Bronchial epithelial cell (primary cell): ENCODE results near the gene TRIM2. TPM values are rescaled to one million over a fixed set of nuclear protein-coding genes. Genes with fewer than 3 reads are reported as not detected.

Experiments
- DNase-seq: peaks from one replicate; pipeline ENCODE4 v3.0.0-alpha.2; 2010; ENCODE audit warnings: low read depth
- FAIRE-seq: peaks from 2 replicates; lab custom pipeline; 2011; peaks lifted over from hg19 to GRCh38; lab: Jason Lieb, UNC
- H3K27me3 ChIP-seq: 2 replicates; pipeline ENCODE4 v1.5.1; 2011; ENCODE audit warnings: low read length; ENCODE audit not compliant: control insufficient read depth, insufficient read depth
- H3K36me3 ChIP-seq: 2 replicates; pipeline ENCODE4 v1.5.1; 2011; ENCODE audit warnings: low read length; ENCODE audit not compliant: control insufficient read depth, insufficient read depth
- H3K4me3 ChIP-seq: 2 replicates; pipeline ENCODE4 v1.5.1; 2011; ENCODE audit warnings: mild to moderate bottlenecking, low read depth, low read length, control low read depth
- total RNA-seq: library from RNA; depleted of rRNA; stranded (reverse); fragments of >200 nt; gene quantifications from 2 replicates; pipeline ENCODE4 v1.2.1, GENCODE V29; 2014
- TF ChIP-seq, protein P1 (sequence below): IDR thresholded peaks from 2 replicates; pipeline ENCODE4 v1.5.1; 2011; ENCODE audit warnings: mild to moderate bottlenecking, moderate library complexity, low read length, control low read depth, inconsistent platforms; ENCODE audit not compliant: insufficient read depth, severe bottlenecking

TRIM2 gene
- total RNA-seq, 1 donor from 2014 or later = 7.1 TPM

DNA sequence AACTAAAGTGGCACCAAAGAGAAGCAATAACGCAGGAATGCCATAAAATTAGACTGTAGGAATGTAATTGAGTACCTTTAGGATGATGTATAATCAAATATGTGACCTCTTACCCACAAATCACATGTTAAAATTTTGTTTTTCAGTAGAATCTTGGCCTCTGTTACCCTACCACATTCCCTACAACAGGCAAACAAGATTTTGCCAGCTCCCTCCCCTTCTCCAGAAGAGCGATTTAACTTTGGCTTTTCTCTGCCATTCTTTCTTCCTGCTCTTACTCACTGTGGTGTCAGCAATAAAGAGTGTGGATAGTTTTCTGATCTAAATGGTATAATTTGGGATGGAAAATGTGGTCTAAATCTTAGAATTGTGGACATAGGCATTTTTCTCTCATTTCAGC is 57.2 kb downstream of the TRIM2 start:
- Histone ChIP-seq H3K36me3 (no peaks in the 10 kb centered on the region), H3K27me3 (no peaks in the 10 kb centered on the region), H3K4me3 (no peak overlapping the region)
- FAIRE-seq (no peak), DNase-seq (no peak)
- TF ChIP-seq, protein P1, sequence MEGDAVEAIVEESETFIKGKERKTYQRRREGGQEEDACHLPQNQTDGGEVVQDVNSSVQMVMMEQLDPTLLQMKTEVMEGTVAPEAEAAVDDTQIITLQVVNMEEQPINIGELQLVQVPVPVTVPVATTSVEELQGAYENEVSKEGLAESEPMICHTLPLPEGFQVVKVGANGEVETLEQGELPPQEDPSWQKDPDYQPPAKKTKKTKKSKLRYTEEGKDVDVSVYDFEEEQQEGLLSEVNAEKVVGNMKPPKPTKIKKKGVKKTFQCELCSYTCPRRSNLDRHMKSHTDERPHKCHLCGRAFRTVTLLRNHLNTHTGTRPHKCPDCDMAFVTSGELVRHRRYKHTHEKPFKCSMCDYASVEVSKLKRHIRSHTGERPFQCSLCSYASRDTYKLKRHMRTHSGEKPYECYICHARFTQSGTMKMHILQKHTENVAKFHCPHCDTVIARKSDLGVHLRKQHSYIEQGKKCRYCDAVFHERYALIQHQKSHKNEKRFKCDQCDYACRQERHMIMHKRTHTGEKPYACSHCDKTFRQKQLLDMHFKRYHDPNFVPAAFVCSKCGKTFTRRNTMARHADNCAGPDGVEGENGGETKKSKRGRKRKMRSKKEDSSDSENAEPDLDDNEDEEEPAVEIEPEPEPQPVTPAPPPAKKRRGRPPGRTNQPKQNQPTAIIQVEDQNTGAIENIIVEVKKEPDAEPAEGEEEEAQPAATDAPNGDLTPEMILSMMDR = no peak

DNA sequence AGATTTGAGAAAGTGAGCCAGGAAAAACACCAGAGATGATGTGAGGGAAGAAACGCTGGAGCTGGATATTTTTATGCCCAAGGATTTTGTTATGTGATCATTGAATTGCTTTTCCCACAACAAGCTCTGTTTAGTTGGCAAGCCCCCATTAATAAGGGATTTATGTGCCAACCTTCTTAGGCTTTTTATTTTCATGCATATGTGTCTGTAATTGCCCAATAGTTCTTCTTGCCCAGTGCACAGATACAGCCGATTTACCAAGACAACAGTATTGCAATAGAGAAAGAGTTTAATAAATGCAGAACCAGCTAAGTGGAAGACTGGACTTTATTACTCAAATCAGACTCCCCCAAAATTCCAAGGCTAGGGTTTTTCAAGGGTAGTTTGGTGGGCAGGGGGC is 57.7 kb downstream of the TRIM2 start:
- Histone ChIP-seq H3K36me3 (no peaks in the 10 kb centered on the region), H3K4me3 (no peak overlapping the region), H3K27me3 (no peaks in the 10 kb centered on the region)
- DNase-seq = no peak
- TF ChIP-seq, protein P1 = no peak
- FAIRE-seq = no peak

DNA sequence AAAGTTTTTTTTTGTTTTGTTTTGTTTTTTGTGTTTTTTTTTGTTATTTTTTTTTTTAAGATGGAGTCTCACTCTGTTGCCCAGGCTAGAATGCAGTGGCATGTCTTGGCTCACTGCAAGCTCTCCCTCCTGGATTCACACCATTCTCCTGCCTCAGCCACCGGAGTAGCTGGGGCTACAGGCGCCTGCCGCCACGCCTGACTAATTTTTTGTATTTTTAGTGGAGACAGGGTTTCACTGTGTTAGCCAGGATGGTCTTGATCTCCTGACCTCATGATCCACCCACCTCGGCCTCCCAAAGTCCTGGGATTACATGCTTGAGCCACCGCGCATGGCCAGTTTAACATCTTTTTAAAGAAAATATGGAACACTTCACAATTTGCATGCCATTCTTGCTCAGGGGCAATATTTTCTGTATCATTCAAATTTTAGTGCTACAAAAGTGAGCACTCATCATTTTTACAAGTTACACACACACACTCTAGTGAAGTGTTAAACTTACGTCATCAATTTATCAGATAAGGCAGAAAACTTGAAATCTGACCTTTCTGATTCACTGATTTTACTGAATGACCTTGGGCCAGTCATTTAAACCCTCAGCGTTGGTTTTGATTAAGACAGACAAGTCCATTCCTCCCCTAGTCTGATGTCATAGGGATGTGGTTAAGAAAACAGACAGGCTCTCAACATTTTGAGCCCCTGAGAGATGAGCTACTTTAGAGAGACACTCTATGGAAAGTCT is 61.2 kb downstream of the TRIM2 start:
- Histone ChIP-seq H3K36me3 (no peaks in the 10 kb centered on the region), H3K4me3 (no peak overlapping the region), H3K27me3 (no peaks in the 10 kb centered on the region)
- no peak for DNase-seq
- no peak for FAIRE-seq
- TF ChIP-seq, protein P1 = no peak

DNA sequence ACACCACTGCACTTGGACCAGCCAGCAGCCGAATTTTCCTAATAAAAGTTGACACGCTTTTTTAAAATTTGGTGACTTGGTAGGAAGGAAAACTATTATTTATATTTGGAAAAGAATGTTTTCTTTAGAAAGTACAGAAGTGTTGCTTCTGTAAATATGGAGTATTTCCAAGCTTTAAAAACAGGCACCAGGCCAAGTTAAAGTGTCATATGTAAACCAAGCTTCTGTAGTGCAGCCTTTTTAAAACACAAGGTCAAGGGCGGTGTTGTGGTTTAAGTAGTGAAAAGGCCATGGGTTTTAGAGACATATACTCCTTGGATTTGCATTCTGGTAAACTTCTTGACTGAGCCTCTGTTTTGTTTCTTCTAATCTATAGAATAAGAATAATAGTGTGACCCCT is 62.7 kb downstream of the TRIM2 start:
- Histone ChIP-seq H3K4me3 (no peak overlapping the region), H3K27me3 (no peaks in the 10 kb centered on the region), H3K36me3 (no peaks in the 10 kb centered on the region)
- DNase-seq = no peak
- FAIRE-seq = no peak
- TF ChIP-seq, protein P1 = no peak

DNA sequence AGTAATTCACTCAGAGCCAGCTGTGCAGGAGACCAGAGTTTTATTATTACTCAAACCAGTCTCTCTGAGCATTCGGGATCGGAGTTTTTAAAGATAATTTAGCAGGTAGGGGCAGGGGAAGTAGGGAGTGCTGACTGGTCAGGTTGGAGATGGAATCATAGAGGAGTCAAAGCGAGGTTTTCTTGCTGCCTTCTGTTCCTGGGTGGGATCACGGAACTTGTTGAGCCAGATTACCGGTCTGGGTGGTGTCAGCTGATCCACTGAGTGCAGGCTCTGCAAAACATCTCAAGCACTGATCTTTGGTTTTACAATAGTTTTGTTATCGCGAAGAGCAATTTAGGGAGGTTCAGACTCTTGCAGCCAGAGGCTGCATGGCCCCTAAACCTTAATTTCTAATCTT is 63.6 kb downstream of the TRIM2 start:
- FAIRE-seq (no peak), DNase-seq (no peak)
- no peaks in the 10 kb centered on the region for H3K36me3 ChIP-seq
- TF ChIP-seq, protein P1 = no peak
- no peak overlapping the region for H3K4me3 ChIP-seq
- no peaks in the 10 kb centered on the region for H3K27me3 ChIP-seq

DNA sequence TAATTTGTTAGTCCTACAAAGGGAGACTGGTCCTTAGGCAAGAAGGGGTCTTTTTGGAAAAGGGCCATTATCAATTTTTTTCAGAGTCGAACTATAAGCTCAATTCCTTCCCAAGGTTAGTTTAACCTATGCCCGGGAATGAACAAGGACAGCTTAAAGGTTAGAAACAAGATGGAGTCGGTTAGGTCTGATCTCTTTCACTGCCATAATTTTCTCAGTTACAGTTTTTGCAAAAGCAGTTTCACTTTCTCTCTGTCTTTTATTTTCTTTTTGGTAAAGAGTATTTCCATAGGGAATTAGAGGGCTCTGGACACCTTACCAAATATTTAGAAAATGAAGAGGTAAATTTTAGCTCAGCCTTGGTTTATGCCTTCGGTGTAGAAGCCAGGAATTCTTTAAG is 64.1 kb downstream of the TRIM2 start:
- DNase-seq (no peak), FAIRE-seq (no peak)
- Histone ChIP-seq H3K4me3 (no peak overlapping the region), H3K36me3 (no peaks in the 10 kb centered on the region), H3K27me3 (no peaks in the 10 kb centered on the region)
- TF ChIP-seq, protein P1 = no peak
